Lung (tissue), 12 donors: ENCODE results near the gene ZBP1. TPM values are rescaled to one million over a fixed set of nuclear protein-coding genes. Genes with fewer than 3 reads are reported as not detected.

ENCODE experiments used
- ATAC-seq: fragments of 200-7000 bp; cut with Tn5 transposase; one replicate; pipeline ENCODE4 v1.9.1; 2020; ENCODE audit warnings: moderate number of reproducible peaks; ENCODE audit not compliant: insufficient read depth, low FRiP score
- DNase-seq, 3 donors: peaks; one replicate each; pipeline ENCODE4 v3.0.0-alpha.2; 2013 to 2017
- H3K27ac ChIP-seq, 2 donors: one replicate each; pipeline ENCODE4 v1.5.1; 2013; ENCODE audit warnings: mild to moderate bottlenecking in 2 of 2, moderate library complexity in 2 of 2, control low read depth in 1 of 2, inconsistent platforms in 1 of 2, low read depth in 1 of 2, low read length in 1 of 2
- H3K27me3 ChIP-seq, 3 donors: one replicate each; pipeline ENCODE4 v1.5.1; 2013; ENCODE audit warnings: low read length in 2 of 3; ENCODE audit not compliant: control insufficient read depth in 3 of 3, insufficient read depth in 3 of 3
- H3K36me3 ChIP-seq, 4 donors: one replicate each; pipeline ENCODE4 v1.5.1; 2013; ENCODE audit warnings: low read length in 4 of 4, mild to moderate bottlenecking in 1 of 4, moderate library complexity in 1 of 4; ENCODE audit not compliant: control insufficient read depth in 4 of 4, insufficient read depth in 4 of 4
- H3K4me1 ChIP-seq, 5 donors: one replicate each; pipeline ENCODE4 v1.5.1; 2013; ENCODE audit warnings: low read length in 5 of 5, mild to moderate bottlenecking in 2 of 5, moderate library complexity in 1 of 5; ENCODE audit not compliant: control insufficient read depth in 5 of 5, insufficient read depth in 5 of 5
- H3K4me3 ChIP-seq: one replicate; pipeline ENCODE4 v1.5.1; 2013; ENCODE audit warnings: mild to moderate bottlenecking, control low read depth, moderate library complexity
- H3K9ac ChIP-seq, 2 donors: one replicate each; pipeline ENCODE4 v1.5.1; 2013; ENCODE audit warnings: low read length in 2 of 2, control low read depth in 1 of 2; ENCODE audit not compliant: insufficient read depth in 1 of 2
- H3K9me3 ChIP-seq, 4 donors: one replicate each; pipeline ENCODE4 v1.5.1; 2013; ENCODE audit warnings: low read length in 3 of 4, mild to moderate bottlenecking in 1 of 4, moderate library complexity in 1 of 4; ENCODE audit not compliant: control insufficient read depth in 4 of 4, insufficient read depth in 3 of 4
- CTCF ChIP-seq: IDR thresholded peaks from 2 replicates; pipeline ENCODE4 v1.5.1; 2012; ENCODE audit warnings: mild to moderate bottlenecking; ENCODE audit errors: control extremely low read depth, extremely low read depth
- WGBS, 2 donors: extraction: QIAGEN DNeasy Blood & Tissue Kit; methylation state at CpG; one replicate each; pipeline ENCODE4 v1.1.7; 2013; 5-methylcytosine and 5-hydroxymethylcytosine counted together
- polyA plus RNA-seq, 2 donors: library from polyadenylated mRNA; stranded (reverse); fragments of 200-250 nt; gene quantifications; one replicate each; pipeline ENCODE4 v1.2.1, GENCODE V29; 2013
- total RNA-seq, 2 donors: library from RNA; depleted of rRNA in 1 of 2; stranded (reverse); fragments of >200 nt in 1 of 2; gene quantifications; one replicate each; pipeline ENCODE4 v1.2.1, GENCODE V29; 2014 to 2021
- donor health status: control.
- donor health status: control.
- donor health status: Bipolar disorder and iron deficiency.
- donor health status: healthy.
- donor health status: DM: yes; HTN: yes; CAD: no.

Gene ZBP1
- total and polyA plus RNA-seq, 4 donors = 1.3 to 5.3 (median 2.5) TPM

GRCh38 chr20:57651881-57652605 lies 31.8 kb upstream of the ZBP1 start:
- no peaks in the 10 kb centered on the region for H3K27me3 ChIP-seq
- peaks cover 0 to 29% (median 4%) of the 10 kb centered on the region in 4 donors for H3K36me3 ChIP-seq
- no peaks in the 10 kb centered on the region for H3K9me3 ChIP-seq
- H3K27ac ChIP-seq = no peak overlapping the region
- 92 to 94% methylated on average over 50 of the region's 50 CpGs for WGBS, 2 donors
- TF ChIP-seq CTCF = no peak
- H3K4me3 ChIP-seq = no peak overlapping the region
- ATAC-seq (no peak), DNase-seq (peak; percentile 62 to 73 (median 66))
- no peak overlapping the region for H3K9ac ChIP-seq
- H3K4me1 ChIP-seq = peaks cover 0 to 12% (median 0%) of the 10 kb centered on the region in 5 donors

GRCh38 chr20:57650756-57651483 lies 30.7 kb upstream of the ZBP1 start:
- Histone ChIP-seq H3K9me3 (no peaks in the 10 kb centered on the region), H3K9ac (no peak overlapping the region), H3K4me1 (peaks cover 0 to 12% (median 0%) of the 10 kb centered on the region in 5 donors), H3K27ac (no peak overlapping the region), H3K27me3 (no peaks in the 10 kb centered on the region), H3K36me3 (peaks cover 0 to 19% (median 3%) of the 10 kb centered on the region in 4 donors), H3K4me3 (no peak overlapping the region)
- 91 to 93% methylated on average over 23 of the region's 23 CpGs for WGBS, 2 donors
- ATAC-seq = no peak
- peak in 1 of 3 donors; percentile 10 for DNase-seq
- no peak for TF ChIP-seq CTCF

GRCh38 chr20:57650266-57650665 lies 30.0 kb upstream of the ZBP1 start:
- no peak overlapping the region for H3K4me3 ChIP-seq
- TF ChIP-seq CTCF = no peak
- no peak overlapping the region for H3K9ac ChIP-seq
- peaks cover 0 to 19% (median 3%) of the 10 kb centered on the region in 4 donors for H3K36me3 ChIP-seq
- H3K27me3 ChIP-seq = no peaks in the 10 kb centered on the region
- ATAC-seq = no peak
- peaks cover 0 to 2% (median 0%) of the 10 kb centered on the region in 4 donors for H3K9me3 ChIP-seq
- no peak overlapping the region for H3K27ac ChIP-seq
- 61 to 66% methylated on average over 9 of the region's 9 CpGs for WGBS, 2 donors
- DNase-seq = no peak
- H3K4me1 ChIP-seq = peaks cover 0 to 10% (median 0%) of the 10 kb centered on the region in 5 donors
